Measurements from ENCODE around the gene RHO. TPM values are rescaled to one million over a fixed set of nuclear protein-coding genes. Genes with fewer than 3 reads are reported as not detected.
"Not testable (repeated sequence)": the region's sequence is repeated elsewhere in the genome, so short reads cannot be mapped to it uniquely, and the experiment has no call there.

Gene RHO
- total RNA-seq, 1 experiment from 2014 or later = not detected

- H3K79me2 ChIP-seq (ENCODE audit: low read length) = no peaks in the 10 kb centered on the region
- H4K20me1 ChIP-seq (ENCODE audit: low read length) = no peaks in the 10 kb centered on the region
- no peak for ATAC-seq
- CTCF ChIA-PET = no interaction called here
- H3F3A ChIP-seq (ENCODE audit: low read length, unreplicated experiment) = no peaks in the 10 kb centered on the region
- BruUV-seq (replicated peaks) = no TSS peak
- POLR2A ChIA-PET (ENCODE audit: unreplicated experiment) = no interaction called here
- H3K9me2 ChIP-seq (replicated peaks; ENCODE audit: low read length) = no peaks in the 10 kb centered on the region
- no peak within 1 kb of the TSS for H3K9ac ChIP-seq (ENCODE audit: low read length)
- DNase-seq = no peak
- H3K4me1 ChIP-seq (ENCODE audit: insufficient read depth, low read length) = no peaks in the 10 kb centered on the region
- H3K27me3 ChIP-seq (ENCODE audit: low read length) = no peaks in the 10 kb centered on the region
- no peaks in the 10 kb centered on the region for H3K36me3 ChIP-seq (ENCODE audit: low read depth, low read length)
- TF ChIP-seq CTCF (conservative IDR thresholded peaks at IDR 0.05; ENCODE audit: low read depth, low read length) (no peak), EZH2phosphoT487 (IDR thresholded peaks at IDR 0.05; ENCODE audit: borderline replicate concordance, low read length) (no peak), EZH2 (IDR thresholded peaks at IDR 0.05; ENCODE audit: low read length, unreplicated experiment) (no peak)
- H3K9me3 ChIP-seq (ENCODE audit: low read length) = no peaks in the 10 kb centered on the region
- no peak within 1 kb of the TSS for H3K27ac ChIP-seq (ENCODE audit: low read length)
- no peak within 1 kb of the TSS for H2AFZ ChIP-seq (ENCODE audit: low read length)
- no peak within 1 kb of the TSS for H3K4me2 ChIP-seq (ENCODE audit: low read length)
- intact Hi-C loops (cut with micrococcal nuclease) = no loop called here
- H3K4me3 ChIP-seq (ENCODE audit: low read length) = no peak within 1 kb of the TSS
Measured at GRCh38 chr3:129543156-129543790, 14.8 kb downstream of the RHO start, which contains the start of gene H1-8. Gene H1-8 (plus strand): TSS chr3:129543175. CDS start chr3:129543219, 44 bp downstream.

- no peaks in the 10 kb centered on the region for H3K9me2 ChIP-seq (replicated peaks; ENCODE audit: low read length)
- intact Hi-C loops (cut with micrococcal nuclease) = no loop called here
- POLR2A ChIA-PET (ENCODE audit: unreplicated experiment) = no interaction called here
Measured at GRCh38 chr3:129543999-129544398, 15.6 kb downstream of the RHO start.

GRCh38 chr3:129545951-129546350 lies 17.5 kb downstream of the RHO start:
- H3K27ac ChIP-seq (ENCODE audit: low read length); H3K27me3 ChIP-seq (ENCODE audit: low read length); H4K20me1 ChIP-seq (ENCODE audit: low read length); H3K9me2 ChIP-seq (replicated peaks; ENCODE audit: low read length); CTCF ChIA-PET; H2AFZ ChIP-seq (ENCODE audit: low read length); intact Hi-C loops (cut with micrococcal nuclease); H3K4me2 ChIP-seq (ENCODE audit: low read length); H3K79me2 ChIP-seq (ENCODE audit: low read length); BruUV-seq (replicated peaks); H3K4me3 ChIP-seq (ENCODE audit: low read length); H3K4me1 ChIP-seq (ENCODE audit: insufficient read depth, low read length); POLR2A ChIA-PET (ENCODE audit: unreplicated experiment); H3K9ac ChIP-seq (ENCODE audit: low read length); H3K9me3 ChIP-seq (ENCODE audit: low read length); H3K36me3 ChIP-seq (ENCODE audit: low read depth, low read length); ATAC-seq; DNase-seq; H3F3A ChIP-seq (ENCODE audit: low read length, unreplicated experiment): not testable (repeated sequence)

More at GRCh38 chr3:129543999-129544398, 15.6 kb downstream of the RHO start:
- Histone ChIP-seq H2AFZ (ENCODE audit: low read length) (no peak overlapping the region), H3K79me2 (ENCODE audit: low read length) (no peaks in the 10 kb centered on the region), H3K9me3 (ENCODE audit: low read length) (no peaks in the 10 kb centered on the region), H3K9ac (ENCODE audit: low read length) (no peak overlapping the region), H3K36me3 (ENCODE audit: low read depth, low read length) (no peaks in the 10 kb centered on the region), H3K27me3 (ENCODE audit: low read length) (no peaks in the 10 kb centered on the region), H3K4me1 (ENCODE audit: insufficient read depth, low read length) (no peaks in the 10 kb centered on the region), H3F3A (ENCODE audit: low read length, unreplicated experiment) (no peaks in the 10 kb centered on the region), H4K20me1 (ENCODE audit: low read length) (no peaks in the 10 kb centered on the region), H3K4me2 (ENCODE audit: low read length) (no peak overlapping the region), H3K4me3 (ENCODE audit: low read length) (no peak overlapping the region), H3K27ac (ENCODE audit: low read length) (no peak overlapping the region)
- no peak for TF ChIP-seq EZH2phosphoT487 (IDR thresholded peaks at IDR 0.05; ENCODE audit: borderline replicate concordance, low read length)
- TF ChIP-seq CTCF (conservative IDR thresholded peaks at IDR 0.05; ENCODE audit: low read depth, low read length) = no peak
- no peak for TF ChIP-seq EZH2 (IDR thresholded peaks at IDR 0.05; ENCODE audit: low read length, unreplicated experiment)
- no TSS peak for BruUV-seq (replicated peaks)
- ATAC-seq (no peak), DNase-seq (no peak)
- CTCF ChIA-PET = no interaction called here

Measured in PC-3 (cell line).